ENCODE data around the gene VAV2.

VAV2 gene

GRCh38 chr9:133977421-133978201, 14.5 kb downstream of the VAV2 start:
- no peak for TF ChIP-seq CTCF (IDR thresholded peaks at IDR 0.05; ENCODE audit: insufficient read depth, missing control alignments)
- DNase-seq (ENCODE audit: insufficient read length, low spot score) (no peak), FAIRE-seq (no peak)

GRCh38 chr9:133976887-133977286, 15.2 kb downstream of the VAV2 start:
- TF ChIP-seq CTCF (IDR thresholded peaks at IDR 0.05; ENCODE audit: insufficient read depth, missing control alignments), result no peak
- FAIRE-seq (no peak), DNase-seq (ENCODE audit: insufficient read length, low spot score) (no peak)

GRCh38 chr9:133976191-133976861, 15.8 kb downstream of the VAV2 start:
- FAIRE-seq (no peak), DNase-seq (ENCODE audit: insufficient read length, low spot score) (no peak)
- no peak for TF ChIP-seq CTCF (IDR thresholded peaks at IDR 0.05; ENCODE audit: insufficient read depth, missing control alignments)

DNA sequence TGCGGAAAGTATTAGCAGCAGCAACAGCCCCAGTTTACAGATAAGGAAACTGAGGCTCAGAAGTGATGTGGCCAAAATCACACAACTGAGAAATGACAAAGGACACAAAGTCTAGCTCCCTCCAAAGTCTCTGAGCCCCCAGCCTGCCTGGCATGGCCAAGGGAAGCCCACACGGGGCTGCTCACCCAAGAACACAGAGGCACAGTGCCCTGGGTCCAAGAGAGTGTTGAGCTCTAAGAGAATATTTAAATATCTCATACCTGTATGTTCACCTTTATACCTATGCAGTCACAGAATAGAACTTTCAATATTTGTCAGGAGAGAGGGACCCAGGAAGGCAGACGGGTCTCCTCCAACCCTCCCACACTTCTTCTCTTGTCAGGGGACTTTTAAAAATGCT, 16.6 kb downstream of the VAV2 start:
- no peak for FAIRE-seq
- no peak for DNase-seq (ENCODE audit: insufficient read length, low spot score)
- no peak for TF ChIP-seq CTCF (IDR thresholded peaks at IDR 0.05; ENCODE audit: insufficient read depth, missing control alignments)

DNA sequence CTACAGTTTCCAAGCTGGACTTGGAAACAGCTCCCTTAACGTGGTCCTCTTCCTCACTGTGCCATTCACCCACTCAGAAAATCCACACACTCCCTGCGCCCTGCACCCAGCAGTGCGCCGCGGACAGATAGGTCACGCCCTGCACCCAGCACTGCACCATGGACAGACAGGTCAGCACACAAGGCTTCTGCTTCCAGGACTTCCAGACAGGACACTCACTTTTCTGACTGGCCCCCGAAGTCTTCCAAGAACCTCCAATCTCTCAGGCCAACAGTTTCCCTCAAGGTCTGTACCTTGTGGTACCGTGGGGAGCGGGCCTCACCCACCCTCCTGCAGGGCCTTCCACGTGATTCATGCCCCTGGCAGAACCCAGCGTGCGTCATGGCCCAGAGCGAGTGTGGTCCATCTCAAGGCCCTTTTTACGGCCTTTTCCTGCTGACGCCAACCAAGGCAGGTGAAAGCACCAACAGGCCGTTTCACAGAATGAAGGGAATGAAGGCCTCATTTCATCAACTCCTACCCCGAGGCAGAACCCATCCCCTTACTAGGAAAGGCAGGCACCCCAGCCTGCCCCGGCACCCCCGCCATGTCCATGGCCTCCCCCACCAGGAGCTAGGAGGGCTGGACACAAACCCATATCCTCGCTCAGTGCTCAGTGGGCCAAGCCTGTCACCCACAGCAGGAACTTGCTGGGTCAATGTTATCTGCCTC, 17.3 kb downstream of the VAV2 start:
- FAIRE-seq, result no peak
- TF ChIP-seq CTCF (IDR thresholded peaks at IDR 0.05; ENCODE audit: insufficient read depth, missing control alignments), result no peak
- no peak for DNase-seq (ENCODE audit: insufficient read length, low spot score)

DNA sequence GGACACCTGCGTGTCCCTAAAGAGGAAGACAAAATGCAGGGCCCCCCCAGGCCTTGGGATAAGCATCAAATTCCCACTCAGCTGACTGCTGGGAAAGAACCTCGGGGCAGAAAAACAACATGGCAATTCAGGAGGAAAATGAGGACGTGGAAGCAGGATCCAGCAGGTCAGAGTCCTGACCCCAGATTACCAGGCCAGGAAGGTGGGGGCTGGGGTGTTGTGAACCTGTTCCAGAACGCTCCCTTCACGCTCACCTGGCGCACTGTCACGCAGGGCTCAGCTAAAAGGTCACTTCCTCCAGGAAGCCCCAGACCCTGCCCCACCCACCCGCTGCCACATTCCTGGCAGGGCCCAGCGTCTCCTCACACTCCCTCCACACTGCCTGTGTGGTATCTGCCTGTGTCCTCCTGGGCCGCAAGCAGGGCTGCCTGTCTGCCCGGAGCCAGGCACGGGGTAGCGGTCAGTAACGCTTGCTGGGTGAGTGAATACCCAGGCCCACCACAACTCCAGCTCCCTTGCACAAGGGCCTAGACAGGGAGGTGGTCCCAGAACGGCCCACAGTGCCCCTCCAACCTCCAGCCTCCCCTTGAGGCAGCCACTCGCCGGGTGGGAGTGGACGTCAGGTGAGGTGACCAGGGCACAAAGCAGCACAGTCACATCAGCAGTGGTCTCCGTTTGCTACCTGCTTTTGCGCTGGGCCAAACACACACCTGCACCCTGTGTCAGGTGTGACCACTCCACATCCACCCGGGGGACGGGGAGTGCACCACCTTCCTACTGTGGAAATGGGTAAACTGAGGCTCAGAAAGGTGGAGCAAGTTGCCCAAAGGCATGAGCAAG, 18.1 kb downstream of the VAV2 start:
- no peak for TF ChIP-seq CTCF (IDR thresholded peaks at IDR 0.05; ENCODE audit: insufficient read depth, missing control alignments)
- no peak for FAIRE-seq
- DNase-seq (ENCODE audit: insufficient read length, low spot score), result no peak

Measured in D721Med (cell line).